SU-DHL-6 (cell line): ENCODE measurements around the gene AP5Z1.

Source experiments
- H2AFZ ChIP-seq: fragments of 200-600 bp; sonication (generic); 2 replicates; pipeline ENCODE4 v1.6.1; 2014; ENCODE audit warnings: low read depth, mild to moderate bottlenecking, moderate library complexity, mixed read lengths, antibody characterized with exemption, low read length; ENCODE audit not compliant: severe bottlenecking
- H3F3A ChIP-seq: fragments of 200-600 bp; shearing (Covaris generic); 2 replicates; pipeline ENCODE4 v1.6.0; 2016; ENCODE audit warnings: antibody characterized with exemption, mild to moderate bottlenecking; ENCODE audit not compliant: insufficient read depth
- H3K27ac ChIP-seq: fragments of 200-600 bp; sonication (generic); 2 replicates; pipeline ENCODE4 v1.5.1; 2016; ENCODE audit warnings: low read depth, mild to moderate bottlenecking, low read length, moderate library complexity, mixed read lengths
- H3K27me3 ChIP-seq: fragments of 200-600 bp; sonication (generic), shearing (Covaris generic); 2 replicates; pipeline ENCODE4 v1.6.0; 2014; ENCODE audit warnings: mild to moderate bottlenecking, low read length
- H3K36me3 ChIP-seq: fragments of 200-600 bp; sonication (generic); 2 replicates; pipeline ENCODE4 v1.6.1; 2014; ENCODE audit warnings: mild to moderate bottlenecking, low read length, mixed read lengths
- H3K4me2 ChIP-seq: fragments of 300-600, 200-600 bp; shearing (Covaris generic), sonication (generic); 2 replicates; pipeline ENCODE4 v1.6.0; 2014; ENCODE audit warnings: low read length, low read depth, mild to moderate bottlenecking; ENCODE audit not compliant: poor library complexity, severe bottlenecking
- H3K4me3 ChIP-seq: fragments of 200-600 bp; sonication (generic); 2 replicates; pipeline ENCODE4 v1.5.1; 2014; ENCODE audit warnings: antibody characterized with exemption, low read length, mild to moderate bottlenecking, mixed read lengths; ENCODE audit not compliant: insufficient read depth, poor library complexity, severe bottlenecking
- H3K79me2 ChIP-seq: fragments of 200-600 bp; sonication (generic); 2 replicates; pipeline ENCODE4 v1.6.1; 2014; ENCODE audit warnings: mild to moderate bottlenecking, low read length, moderate library complexity; ENCODE audit not compliant: insufficient read depth
- H3K9ac ChIP-seq: fragments of 200-600 bp; sonication (generic); 2 replicates; pipeline ENCODE4 v1.7.0; 2014; ENCODE audit warnings: mild to moderate bottlenecking, low read length
- H3K9me2 ChIP-seq: fragments of 200-600 bp; sonication (generic); replicated peaks from 2 replicates; pipeline ENCODE4 v1.6.1; 2014; ENCODE audit warnings: low read length; ENCODE audit not compliant: insufficient read depth
- H3K9me3 ChIP-seq: fragments of 200-600 bp; sonication (generic); 2 replicates; pipeline ENCODE4 v1.6.1; 2014; ENCODE audit warnings: low read length, mixed read lengths; ENCODE audit not compliant: insufficient read depth
- H4K20me1 ChIP-seq: fragments of 200-600 bp; sonication (generic); 2 replicates; pipeline ENCODE4 v1.6.1; 2014; ENCODE audit warnings: low read depth, mild to moderate bottlenecking, antibody characterized with exemption, low read length, moderate library complexity, mixed read lengths
- EZH2phosphoT487 ChIP-seq: fragments of 200-600 bp; sonication (generic), shearing (Covaris generic); conservative IDR thresholded peaks from 2 replicates; pipeline ENCODE4 v1.6.1; 2018; ENCODE audit warnings: mild to moderate bottlenecking, antibody characterized with exemption, low read length, moderate library complexity, mixed read lengths
- TF ChIP-seq, protein P1 (sequence below): fragments of 200-600 bp; sonication (generic); IDR thresholded peaks from one replicate; pipeline ENCODE4 v1.5.1; 2017; ENCODE audit warnings: antibody characterized with exemption, mild to moderate bottlenecking, low read length, moderate library complexity; ENCODE audit not compliant: insufficient read depth, poor library complexity, severe bottlenecking

AP5Z1 gene

GRCh38 chr7:4787947-4788626, 12.7 kb downstream of the AP5Z1 start:
- Histone ChIP-seq H3K36me3 (no peaks in the 10 kb centered on the region), H3K4me3 (no peak overlapping the region), H3K9me3 (no peaks in the 10 kb centered on the region)

GRCh38 chr7:4788627-4789189, 13.3 kb downstream of the AP5Z1 start:
- TF ChIP-seq, protein P1, sequence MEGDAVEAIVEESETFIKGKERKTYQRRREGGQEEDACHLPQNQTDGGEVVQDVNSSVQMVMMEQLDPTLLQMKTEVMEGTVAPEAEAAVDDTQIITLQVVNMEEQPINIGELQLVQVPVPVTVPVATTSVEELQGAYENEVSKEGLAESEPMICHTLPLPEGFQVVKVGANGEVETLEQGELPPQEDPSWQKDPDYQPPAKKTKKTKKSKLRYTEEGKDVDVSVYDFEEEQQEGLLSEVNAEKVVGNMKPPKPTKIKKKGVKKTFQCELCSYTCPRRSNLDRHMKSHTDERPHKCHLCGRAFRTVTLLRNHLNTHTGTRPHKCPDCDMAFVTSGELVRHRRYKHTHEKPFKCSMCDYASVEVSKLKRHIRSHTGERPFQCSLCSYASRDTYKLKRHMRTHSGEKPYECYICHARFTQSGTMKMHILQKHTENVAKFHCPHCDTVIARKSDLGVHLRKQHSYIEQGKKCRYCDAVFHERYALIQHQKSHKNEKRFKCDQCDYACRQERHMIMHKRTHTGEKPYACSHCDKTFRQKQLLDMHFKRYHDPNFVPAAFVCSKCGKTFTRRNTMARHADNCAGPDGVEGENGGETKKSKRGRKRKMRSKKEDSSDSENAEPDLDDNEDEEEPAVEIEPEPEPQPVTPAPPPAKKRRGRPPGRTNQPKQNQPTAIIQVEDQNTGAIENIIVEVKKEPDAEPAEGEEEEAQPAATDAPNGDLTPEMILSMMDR = no peak
- no peak for TF ChIP-seq EZH2phosphoT487
- H3K4me2 ChIP-seq = no peak overlapping the region

More at GRCh38 chr7:4787947-4788626, 12.7 kb downstream of the AP5Z1 start:
- TF ChIP-seq, protein P1 = no peak
- TF ChIP-seq EZH2phosphoT487 = no peak
- no peaks in the 10 kb centered on the region for H3K79me2 ChIP-seq
- no peak overlapping the region for H3K9ac ChIP-seq
- H2AFZ ChIP-seq = no peak overlapping the region
- H3K9me2 ChIP-seq = no peaks in the 10 kb centered on the region
- no peak overlapping the region for H3K27ac ChIP-seq
- no peak overlapping the region for H3K4me2 ChIP-seq
- no peaks in the 10 kb centered on the region for H3K27me3 ChIP-seq
- H4K20me1 ChIP-seq = no peaks in the 10 kb centered on the region
- H3F3A ChIP-seq = no peaks in the 10 kb centered on the region

GRCh38 chr7:4789194-4790077, 14.0 kb downstream of the AP5Z1 start:
- no peak overlapping the region for H3K9ac ChIP-seq
- no peaks in the 10 kb centered on the region for H3K9me2 ChIP-seq
- H3K27me3 ChIP-seq = no peaks in the 10 kb centered on the region
- no peak overlapping the region for H3K4me2 ChIP-seq
- H3K79me2 ChIP-seq = no peaks in the 10 kb centered on the region
- TF ChIP-seq, protein P1 = no peak
- no peak for TF ChIP-seq EZH2phosphoT487
- no peak overlapping the region for H3K27ac ChIP-seq
- no peak overlapping the region for H3K4me3 ChIP-seq
- H3K9me3 ChIP-seq = no peaks in the 10 kb centered on the region
- no peaks in the 10 kb centered on the region for H3F3A ChIP-seq
- H2AFZ ChIP-seq = no peak overlapping the region
- H3K36me3 ChIP-seq = no peaks in the 10 kb centered on the region
- no peaks in the 10 kb centered on the region for H4K20me1 ChIP-seq

More at GRCh38 chr7:4788627-4789189, 13.3 kb downstream of the AP5Z1 start:
- H3F3A ChIP-seq = no peaks in the 10 kb centered on the region
- no peaks in the 10 kb centered on the region for H3K9me3 ChIP-seq
- no peaks in the 10 kb centered on the region for H3K9me2 ChIP-seq
- H4K20me1 ChIP-seq = no peaks in the 10 kb centered on the region
- H3K9ac ChIP-seq = no peak overlapping the region
- H3K79me2 ChIP-seq = no peaks in the 10 kb centered on the region
- no peak overlapping the region for H3K27ac ChIP-seq
- no peak overlapping the region for H3K4me3 ChIP-seq
- H3K36me3 ChIP-seq = no peaks in the 10 kb centered on the region
- H3K27me3 ChIP-seq = no peaks in the 10 kb centered on the region
- no peak overlapping the region for H2AFZ ChIP-seq
